ENCODE results near the gene ZNRF1. TPM values are rescaled to one million over a fixed set of nuclear protein-coding genes. Genes with fewer than 3 reads are reported as not detected.

ZNRF1 gene
- total and polyA plus RNA-seq, 2 of the 13 experiments (the other 11 are each of a cell fraction or from before 2014, with no cell fraction given) = 43.9 to 58.7 TPM

- CTCF ChIA-PET (ENCODE audit: low intra/inter-chr PET ratio, low total read pairs) = no interaction called here
- no TSS peak for BruUV-seq (replicated peaks)
- ATAC-seq (peak; percentile 27; the same call in 2 of the 3 replicates), FAIRE-seq (no peak), DNase-seq (ENCODE audit: low spot score) (no peak)
- Histone ChIP-seq H3K4me1 (ENCODE audit: insufficient read depth, low read length) (peaks cover 43% of the 10 kb centered on the region), H3K4me2 (ENCODE audit: low read depth, low read length) (no peak overlapping the region), H3K27me3 (ENCODE audit: control insufficient read depth in 1 of 2, insufficient read depth in 2 of 2, low read length in 2 of 2) (no peaks in the 10 kb centered on the region), H3K9me3 (ENCODE audit: low read length) (no peaks in the 10 kb centered on the region), H4K20me1 (ENCODE audit: insufficient read depth, low read length) (peaks cover 47% of the 10 kb centered on the region), H3K27ac (ENCODE audit: extremely low read length, insufficient read depth, low read length) (peak overlapping the region; percentile 7), H3K4me3 (replicated peaks in 1 of 3; ENCODE audit: insufficient read depth in 1 of 3, low read depth in 2 of 3, low read length in 3 of 3) (no peak overlapping the region), H3K79me2 (ENCODE audit: insufficient read depth, low read length) (peaks cover 94% of the 10 kb centered on the region), H2AFZ (ENCODE audit: low read length) (no peak overlapping the region), H3K9ac (ENCODE audit: insufficient read depth, low read depth, low read length) (no peak overlapping the region), H3K36me3 (replicated peaks in 1 of 2; ENCODE audit: control insufficient read depth in 1 of 2, insufficient read depth in 2 of 2, low read length in 2 of 2) (peaks cover 0 to 8% of the 10 kb centered on the region in 2 experiments; a peak in 2 of 5 replicates)
- intact Hi-C loops (cut with micrococcal nuclease; ENCODE audit: unreplicated experiment) (no loop called here), in situ Hi-C loops (cut with HindIII; ENCODE audit: extremely low pct_ligation_motif_present, low pct_unique_long_range_greater_than_20kb) (no loop called here)
- WGBS (ENCODE audit: low lambda C conversion rate) = 91% methylated on average over 6 of the region's 6 CpGs
- POLR2A ChIA-PET = interaction anchor here (0.9 to 1.0 kb wide), 2 partner anchors 58 to 68 kb away, joined by 3 read pairs; partner anchors contain the start of gene WDR59
- peak; percentile 72; the same call in 1 of the 2 replicates for TF ChIP-seq ZBTB38 (CRISPR knock-in tag; IDR thresholded peaks at IDR 0.05)
- no peak for TF ChIP-seq ZNF577 (CRISPR knock-in tag; IDR thresholded peaks at IDR 0.05; ENCODE audit: borderline replicate concordance, low read depth)
- TF ChIP-seq PTBP1 (IDR thresholded peaks at IDR 0.05; ENCODE audit: low read depth, low read length, poor library complexity, severe bottlenecking) = no peak
- no peak for TF ChIP-seq NFE2 (CRISPR knock-in tag; IDR thresholded peaks at IDR 0.05)
- TF ChIP-seq CREB3 (CRISPR knock-in tag; IDR thresholded peaks at IDR 0.05) = no peak
- no peak for TF ChIP-seq EED (CRISPR knock-in tag; IDR thresholded peaks at IDR 0.05)
- no peak for TF ChIP-seq ZNF546 (CRISPR knock-in tag; conservative IDR thresholded peaks at IDR 0.05)
- TF ChIP-seq ZNF382 (CRISPR knock-in tag; IDR thresholded peaks at IDR 0.05; ENCODE audit: borderline replicate concordance) = no peak
- TF ChIP-seq ZNF17 (CRISPR knock-in tag; IDR thresholded peaks at IDR 0.05) = no peak
- no peak for TF ChIP-seq ZNF260 (CRISPR knock-in tag; IDR thresholded peaks at IDR 0.05; ENCODE audit: borderline replicate concordance, low read depth)
- TF ChIP-seq ZNF33B (CRISPR knock-in tag; IDR thresholded peaks at IDR 0.05) = no peak
- peak; percentile 48 for TF ChIP-seq PRPF4 (IDR thresholded peaks at IDR 0.05; ENCODE audit: low read depth, low read length, poor library complexity, severe bottlenecking)
- TF ChIP-seq ZNF512B (CRISPR knock-in tag; IDR thresholded peaks at IDR 0.05; ENCODE audit: borderline replicate concordance) = no peak
- no peak for TF ChIP-seq IRF1 (CRISPR knock-in tag; IDR thresholded peaks at IDR 0.05; ENCODE audit: low read depth)
- TF ChIP-seq TBP (CRISPR knock-in tag; IDR thresholded peaks at IDR 0.05) = no peak
- no peak for TF ChIP-seq EHMT2 (IDR thresholded peaks at IDR 0.05; ENCODE audit: borderline replicate concordance, low read depth, low read length)
- TF ChIP-seq ZNF274 (CRISPR knock-in tag; IDR thresholded peaks at IDR 0.05) = no peak
Observed at GRCh38 chr16:75052481-75053202, 53.8 kb downstream of the ZNRF1 start.

All from HepG2 (cell line).